Measurements from ENCODE around the gene CYB5R2. TPM values are rescaled to one million over a fixed set of nuclear protein-coding genes. Genes with fewer than 3 reads are reported as not detected.
A peak's percentile ranks its signal among the peaks of the same experiment; 100 is the strongest.

CYB5R2 gene
- total RNA-seq (1 to 10 TPM; 1.2 to 5.3 (median 2.7) TPM), polyA plus RNA-seq (1 to 10 TPM; 2.2 to 3.0 (median 3.0) TPM)
- long read RNA-seq, donor 1, partial matches to known transcripts, result 0 of 1 reads
- long read RNA-seq, donor 1, other reads (novel, unspliced or antisense), result 0 of 1 reads
- long read RNA-seq, donor 2, partial matches to known transcripts, result 0 of 1 reads
- long read RNA-seq, donor 2, other reads (novel, unspliced or antisense), result 0 of 1 reads

GRCh38 chr11:7672960-7673723, at the start of gene CYB5R2:
CYB5R2 (minus strand) TSS chr11:7673500; CDS start chr11:7672825, 675 bp downstream.
- no peak for TF ChIP-seq POLR2A (IDR thresholded peaks at IDR 0.05)
- TF ChIP-seq POLR2AphosphoS5 (IDR thresholded peaks at IDR 0.05), result peak in 2 of 3 donors; percentile 37 to 69
- H3K4me3 ChIP-seq, result peak within 1 kb of the TSS; percentile 33 to 72 (median 45)
- H3K9me3 ChIP-seq, result peaks cover 0 to 12% (median 0%) of the 10 kb centered on the region in 8 donors
- H3K4me1 ChIP-seq, result peaks cover 0 to 23% (median 16%) of the 10 kb centered on the region in 6 donors
- H3K36me3 ChIP-seq, result no peaks in the 10 kb centered on the region
- WGBS, 5 donors, result 9 to 36% (median 11%) methylated on average over 12 to 40 of the region's 40 CpGs
- H3K27ac ChIP-seq, result peak within 1 kb of the TSS in 6 of 8 donors; percentile 28 to 69 (median 46)
- intact Hi-C loops (cut with DNase I; ENCODE audit: low total_unique reads), result no loop called here
- peaks cover 2 to 72% (median 35%) of the 10 kb centered on the region in 7 donors for H3K27me3 ChIP-seq (replicated peaks in 1 of 7)
- no peak for DNase-seq

GRCh38 chr11:7714786-7715185, 41.5 kb upstream of the CYB5R2 start:
- H3K27ac ChIP-seq, result no peak overlapping the region
- peaks cover 0 to 4% (median 0%) of the 10 kb centered on the region in 7 donors for H3K27me3 ChIP-seq (replicated peaks in 1 of 7)
- TF ChIP-seq CTCF (IDR thresholded peaks at IDR 0.05 in 8 of 11, conservative IDR thresholded peaks at IDR 0.05 in 3 of 11), result no peak
- no peak for TF ChIP-seq POLR2AphosphoS5 (IDR thresholded peaks at IDR 0.05)
- TF ChIP-seq POLR2A (IDR thresholded peaks at IDR 0.05), result no peak
- H3K4me1 ChIP-seq, result no peaks in the 10 kb centered on the region
- no peak overlapping the region for H3K4me3 ChIP-seq
- H3K9me3 ChIP-seq, result peaks cover 0 to 10% (median 0%) of the 10 kb centered on the region in 8 donors
- intact Hi-C loops (cut with DNase I; ENCODE audit: low total_unique reads), result no loop called here
- H3K36me3 ChIP-seq, result no peaks in the 10 kb centered on the region
- WGBS, 5 donors, result 35 to 54% (median 44%) methylated on average over 3 of the region's 3 CpGs
- DNase-seq, result no peak

GRCh38 chr11:7706377-7706776, 33.1 kb upstream of the CYB5R2 start, which contains the start of gene OVCH2:
OVCH2 (minus strand) TSS chr11:7706477; CDS start chr11:7706394, 83 bp downstream.
- H3K4me1 ChIP-seq, result no peaks in the 10 kb centered on the region
- no peak for DNase-seq
- 73 to 88% (median 76%) methylated on average over 2 of the region's 2 CpGs for WGBS, 5 donors
- no peak within 1 kb of the TSS for H3K27ac ChIP-seq
- no peaks in the 10 kb centered on the region for H3K36me3 ChIP-seq
- no peak within 1 kb of the TSS for H3K4me3 ChIP-seq
- TF ChIP-seq POLR2A (IDR thresholded peaks at IDR 0.05), result no peak
- TF ChIP-seq POLR2AphosphoS5 (IDR thresholded peaks at IDR 0.05), result no peak
- TF ChIP-seq CTCF (IDR thresholded peaks at IDR 0.05 in 8 of 11, conservative IDR thresholded peaks at IDR 0.05 in 3 of 11), result no peak
- no peaks in the 10 kb centered on the region for H3K9me3 ChIP-seq
- peaks cover 0 to 10% (median 0%) of the 10 kb centered on the region in 7 donors for H3K27me3 ChIP-seq (replicated peaks in 1 of 7)
- intact Hi-C loops (cut with DNase I; ENCODE audit: low total_unique reads), result no loop called here

- Histone ChIP-seq H3K36me3 (no peaks in the 10 kb centered on the region), H3K27me3 (replicated peaks in 1 of 7) (peaks cover 0 to 20% (median 0%) of the 10 kb centered on the region in 7 donors), H3K4me1 (no peaks in the 10 kb centered on the region), H3K4me3 (no peak overlapping the region), H3K27ac (no peak overlapping the region), H3K9me3 (no peaks in the 10 kb centered on the region)
- intact Hi-C loops (cut with DNase I; ENCODE audit: low total_unique reads), result no loop called here
- TF ChIP-seq CTCF (IDR thresholded peaks at IDR 0.05 in 8 of 11, conservative IDR thresholded peaks at IDR 0.05 in 3 of 11) (no peak), POLR2AphosphoS5 (IDR thresholded peaks at IDR 0.05) (no peak), POLR2A (IDR thresholded peaks at IDR 0.05) (no peak)
- WGBS, 5 donors, result 54 to 73% (median 63%) methylated on average over 5 of the region's 5 CpGs
- no peak for DNase-seq
Measured at GRCh38 chr11:7703740-7704139, 30.4 kb upstream of the CYB5R2 start.
